K562 (cell line): Measurements from ENCODE around the gene KAZALD1. TPM values are rescaled to one million over a fixed set of nuclear protein-coding genes. Genes with fewer than 3 reads are reported as not detected.

Experiments used
- ATAC-seq: fragments of 200-7000 bp; cut with Tn5 transposase; 3 replicates; pipeline ENCODE4 v1.9.1; 2020; ENCODE audit warnings: moderate library complexity
- BruUV-seq: library from RNA; stranded (reverse); fragments of 400-500 nt; replicated peaks from 2 replicates; lab custom pipeline; 2021; lab: Mats Ljungman, UMichigan
- CTCF ChIA-PET: fragments of 300-600 bp; formaldehyde crosslinking; extraction: SDS; loops from one replicate; lab custom pipeline; 2021; ENCODE audit warnings: low intra/inter-chr PET ratio; lab: Yijun Ruan, JAX
- POLR2A ChIA-PET: fragments of 300-600, 350-650 bp; sonication (Branson Sonifier 250); formaldehyde crosslinking; extraction: SDS; loops from one replicate; lab custom pipeline; 2021; ENCODE audit warnings: antibody characterized with exemption, inconsistent platforms; lab: Yijun Ruan, JAX
- DNase-seq, 4 experiments: peaks; one replicate each; pipeline versions ENCODE4 v3.0.0 to v3.0.0-alpha.2; 2011 to 2018; ENCODE audit warnings: low spot score in 3 of 4, mixed read lengths in 3 of 4; ENCODE audit errors: extremely low read depth in 1 of 4
- FAIRE-seq: peaks from 2 replicates; lab custom pipeline; 2011; peaks lifted over from hg19 to GRCh38; lab: Jason Lieb, UNC
- H2AFZ ChIP-seq: 2 replicates; pipeline ENCODE4 v1.6.0; 2011; ENCODE audit warnings: low read depth, low read length, control low read depth, inconsistent platforms
- H3K27ac ChIP-seq: fragments of 200-600 bp; 3 replicates; pipeline ENCODE4 v1.8.0; 2011; ENCODE audit warnings: low read depth, mild to moderate bottlenecking, control low read depth, inconsistent platforms, low read length, moderate library complexity, mixed read lengths; ENCODE audit errors: extremely low read depth
- H3K27me3 ChIP-seq, 2 experiments: fragments of 300-600 bp in 1 of 2; 2 replicates in 1 of 2; 3 replicates in 1 of 2; pipeline versions ENCODE4 v1.6.0 to v1.8.0; 2011; ENCODE audit warnings: inconsistent platforms in 2 of 2, low read length in 2 of 2, mild to moderate bottlenecking in 1 of 2, mixed read lengths in 1 of 2, moderate library complexity in 1 of 2; ENCODE audit not compliant: control insufficient read depth in 2 of 2, insufficient read depth in 2 of 2
- H3K36me3 ChIP-seq: fragments of 300-600 bp; 3 replicates; pipeline ENCODE4 v1.8.0; 2011; ENCODE audit warnings: mild to moderate bottlenecking, low read length, inconsistent platforms; ENCODE audit not compliant: control insufficient read depth, insufficient read depth
- H3K4me1 ChIP-seq, 2 experiments: fragments of 200-600 bp in 1 of 2; replicated peaks in 1 of 2; 2 replicates in 1 of 2; 3 replicates in 1 of 2; pipeline versions ENCODE4 v1.5.1 to v1.8.0; 2011; ENCODE audit warnings: inconsistent platforms in 2 of 2, low read length in 2 of 2, mild to moderate bottlenecking in 1 of 2, mixed read lengths in 1 of 2, moderate library complexity in 1 of 2; ENCODE audit not compliant: control insufficient read depth in 2 of 2, insufficient read depth in 2 of 2
- H3K4me2 ChIP-seq: 2 replicates; pipeline ENCODE4 v1.6.1; 2011; ENCODE audit warnings: low read length, control low read depth, inconsistent platforms, mixed read lengths; ENCODE audit not compliant: insufficient read depth
- H3K4me3 ChIP-seq: fragments of 200-600 bp; sonication (generic), shearing (Covaris generic); 2 replicates; pipeline ENCODE4 v1.5.1; 2016; ENCODE audit warnings: control low read depth, inconsistent platforms
- H3K79me2 ChIP-seq: fragments of 200-600 bp; 3 replicates; pipeline ENCODE4 v1.8.0; 2011; ENCODE audit warnings: low read length, inconsistent platforms; ENCODE audit not compliant: control insufficient read depth, insufficient read depth
- H3K9ac ChIP-seq, 2 experiments: 2 replicates each; pipeline versions ENCODE4 v1.6.0 to v1.6.1; 2011; ENCODE audit warnings: low read depth in 2 of 2, low read length in 2 of 2, control low read depth in 1 of 2, inconsistent platforms in 1 of 2, mild to moderate bottlenecking in 1 of 2, mixed read lengths in 1 of 2; ENCODE audit not compliant: insufficient read depth in 1 of 2
- H3K9me1 ChIP-seq: one replicate; pipeline ENCODE4 v1.6.0; 2011; ENCODE audit warnings: inconsistent platforms, mild to moderate bottlenecking, low read length, moderate library complexity; ENCODE audit not compliant: control insufficient read depth, insufficient read depth
- H3K9me3 ChIP-seq: replicated peaks from 2 replicates; pipeline ENCODE4 v1.5.1; 2011; ENCODE audit warnings: low read depth, low read length, inconsistent platforms; ENCODE audit not compliant: control insufficient read depth, insufficient read depth
- H4K20me1 ChIP-seq: replicated peaks from 2 replicates; pipeline ENCODE4 v1.6.1; 2011; ENCODE audit warnings: low read length, inconsistent platforms, mixed read lengths; ENCODE audit not compliant: control insufficient read depth, insufficient read depth
- HNRNPK ChIP-seq: fragments of 200-400 bp; formaldehyde crosslinking; IDR thresholded peaks from one replicate; pipeline ENCODE4 v1.6.1; 2018; ENCODE audit warnings: mild to moderate bottlenecking, low read depth, low read length; ENCODE audit not compliant: poor library complexity, severe bottlenecking
- MIER1 ChIP-seq: fragments of 450-650 bp; IDR thresholded peaks from 2 replicates; pipeline ENCODE4 v1.6.1; 2016; ENCODE audit warnings: antibody characterized with exemption, mild to moderate bottlenecking, low read depth
- NR4A1 ChIP-seq, 2 experiments: fragments of 250-450 bp in 1 of 2; fragments of 450-650 bp in 1 of 2; sonication (Bioruptor Pico) in 1 of 2; IDR thresholded peaks; 2 replicates each; pipeline versions ENCODE4 v1.4.0 to v1.6.1; 2016 to 2020; ENCODE audit warnings: mild to moderate bottlenecking in 2 of 2, missing compliant biosample characterization in 1 of 2, missing genetic modification characterization in 1 of 2, moderate library complexity in 1 of 2
- SMARCC2 ChIP-seq: fragments of 450-650 bp; IDR thresholded peaks from 2 replicates; pipeline ENCODE4 v1.6.1; 2017; ENCODE audit warnings: antibody characterized with exemption, moderate library complexity, mild to moderate bottlenecking, low read depth
- SNRNP70 ChIP-seq: fragments of 200-400 bp; formaldehyde crosslinking; optimal IDR thresholded peaks from 2 replicates; pipeline ENCODE3; 2017; ENCODE audit warnings: low read depth, low read length
- SPI1 ChIP-seq: IDR thresholded peaks from 2 replicates; pipeline ENCODE4 v1.6.1; 2011; ENCODE audit warnings: low read depth, low read length, control low read depth, borderline replicate concordance
- ZBTB17 ChIP-seq: fragments of 450-650 bp; formaldehyde crosslinking; IDR thresholded peaks from 2 replicates; pipeline ENCODE4 v1.4.0; 2020; ENCODE audit warnings: mild to moderate bottlenecking
- ZFPM2 ChIP-seq: fragments of 250-450 bp; sonication (Bioruptor Pico); IDR thresholded peaks from 2 replicates; pipeline ENCODE4 v1.5.1; 2022; ENCODE audit warnings: mild to moderate bottlenecking
- ZNF282 ChIP-seq: sonication (generic); formaldehyde crosslinking; IDR thresholded peaks from 2 replicates; pipeline ENCODE4 v1.8.1; 2023; ENCODE audit warnings: missing genetic modification reagents
- ZNF707 ChIP-seq: fragments of 250-450 bp; sonication (Bioruptor Pico); conservative IDR thresholded peaks from 2 replicates; pipeline ENCODE4 v1.8.0; 2022; ENCODE audit warnings: inconsistent platforms, mild to moderate bottlenecking, moderate library complexity
- ZSCAN29 ChIP-seq: fragments of 450-650 bp; IDR thresholded peaks from 2 replicates; pipeline ENCODE4 v1.6.1; 2017
- WGBS: fragments of 100-300 bp; shearing (Covaris generic); methylation state at CpG from one replicate; pipeline ENCODE4 v1.1.6; 2016; ENCODE audit warnings: low coverage, mixed read lengths; ENCODE audit not compliant: insufficient coverage; ENCODE audit errors: missing lambda C conversion rate; 5-methylcytosine and 5-hydroxymethylcytosine counted together
- in situ Hi-C: fragments of 300-500 bp; cut with MboI; formaldehyde crosslinking; loops from 4 replicates; pipeline ENCODE4 v1.15.0; 2018; ENCODE audit warnings: inconsistent platforms, mixed read lengths
- intact Hi-C: fragments of 100-400 bp; cut with micrococcal nuclease; formaldehyde crosslinking; loops from 2 replicates; pipeline ENCODE4 v1.14.2; 2022
- polyA plus RNA-seq, 8 experiments: library from polyadenylated mRNA; depleted of rRNA in 4 of 8; stranded (reverse) in 5 of 8; unstranded in 3 of 8; fragments of >200 nt; fragmentation: Nextera tagmentation in 2 of 8; fragmentation: Illumina TruSeq in 1 of 8; extraction: Ambion mirVana in 2 of 8; extraction: Trizol in 1 of 8; gene quantifications; 2 replicates each; pipeline versions ENCODE4 v1.2.1 to v1.2.3, GENCODE V29; 2011 to 2014; ENCODE audit warnings: inconsistent platforms in 1 of 8, missing spikeins in 1 of 8
- total RNA-seq, 7 experiments: library from RNA; depleted of rRNA in 6 of 7; stranded (reverse); fragments of >200 nt in 6 of 7; fragmentation: Illumina TruSeq in 2 of 7; extraction: Trizol in 2 of 7; gene quantifications; 2 replicates each; pipeline versions ENCODE4 v1.2.1 to v1.2.3, GENCODE V29; 2011 to 2021; ENCODE audit warnings: low replicate concordance in 1 of 7
- TF ChIP-seq, protein P1 (sequence below): fragments of 450-650 bp; formaldehyde crosslinking; IDR thresholded peaks from 2 replicates; pipeline ENCODE4 v1.4.0; 2020; ENCODE audit warnings: mild to moderate bottlenecking, moderate library complexity
- TF ChIP-seq, protein P2 (sequence below): fragments of 450-650 bp; IDR thresholded peaks from 2 replicates; pipeline ENCODE4 v1.6.1; 2016; ENCODE audit warnings: missing biosample characterization, missing genetic modification characterization
- TF ChIP-seq, protein P3 (sequence below): IDR thresholded peaks from 3 replicates; pipeline ENCODE4 v1.6.1; 2011; ENCODE audit warnings: borderline replicate concordance, mild to moderate bottlenecking, moderate library complexity; ENCODE audit not compliant: insufficient read length; ENCODE audit errors: extremely low read depth
- TF ChIP-seq, protein P4 (sequence below), 2 experiments: fragments of 450-650 bp in 1 of 2; sonication (generic) in 1 of 2; formaldehyde crosslinking in 1 of 2; IDR thresholded peaks in 1 of 2; conservative IDR thresholded peaks in 1 of 2; 2 replicates each; pipeline versions ENCODE4 v1.6.1 to v1.8.1; 2016 to 2023; ENCODE audit warnings: mild to moderate bottlenecking in 2 of 2, moderate library complexity in 2 of 2, inconsistent platforms in 1 of 2, missing genetic modification reagents in 1 of 2

The KAZALD1 gene
- total and polyA plus RNA-seq, 9 of the 15 experiments (the other 6 are each of a cell fraction or from before 2014, with no cell fraction given) = 0.15 to 10.0 (median 4.9) TPM

DNA sequence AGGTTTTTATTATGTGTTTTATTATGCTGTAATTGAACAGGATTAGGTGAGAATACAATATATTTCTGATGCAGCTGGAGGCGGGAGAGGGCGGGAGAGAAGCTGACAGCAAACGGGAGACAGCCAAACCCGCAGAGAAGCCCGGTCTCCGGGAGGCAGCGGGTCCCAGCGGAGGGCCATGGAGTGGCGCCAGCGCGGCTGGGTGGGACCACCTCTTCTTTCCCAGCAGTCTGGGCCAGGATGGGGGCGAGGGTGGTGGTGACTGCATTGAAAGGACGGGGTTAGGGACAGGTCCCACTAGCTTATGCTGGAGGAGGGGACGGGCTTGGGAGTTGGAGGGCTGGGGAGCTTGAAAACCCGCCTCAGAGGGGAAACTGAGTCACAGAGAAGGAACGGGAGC is 14.5 kb upstream of the KAZALD1 start:
- CTCF ChIA-PET = no interaction called here
- no peak for TF ChIP-seq ZNF282 (CRISPR knock-in tag)
- TF ChIP-seq, protein P1, sequence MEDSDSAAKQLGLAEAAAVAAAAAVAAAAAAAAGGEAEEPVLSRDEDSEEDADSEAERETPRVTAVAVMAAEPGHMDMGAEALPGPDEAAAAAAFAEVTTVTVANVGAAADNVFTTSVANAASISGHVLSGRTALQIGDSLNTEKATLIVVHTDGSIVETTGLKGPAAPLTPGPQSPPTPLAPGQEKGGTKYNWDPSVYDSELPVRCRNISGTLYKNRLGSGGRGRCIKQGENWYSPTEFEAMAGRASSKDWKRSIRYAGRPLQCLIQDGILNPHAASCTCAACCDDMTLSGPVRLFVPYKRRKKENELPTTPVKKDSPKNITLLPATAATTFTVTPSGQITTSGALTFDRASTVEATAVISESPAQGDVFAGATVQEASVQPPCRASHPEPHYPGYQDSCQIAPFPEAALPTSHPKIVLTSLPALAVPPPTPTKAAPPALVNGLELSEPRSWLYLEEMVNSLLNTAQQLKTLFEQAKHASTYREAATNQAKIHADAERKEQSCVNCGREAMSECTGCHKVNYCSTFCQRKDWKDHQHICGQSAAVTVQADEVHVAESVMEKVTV (CRISPR knock-in tag) = no peak
- TF ChIP-seq ZBTB17 = no peak
- TF ChIP-seq MIER1 = no peak
- TF ChIP-seq ZFPM2 = no peak
- TF ChIP-seq SNRNP70 = no peak
- TF ChIP-seq, protein P2, sequence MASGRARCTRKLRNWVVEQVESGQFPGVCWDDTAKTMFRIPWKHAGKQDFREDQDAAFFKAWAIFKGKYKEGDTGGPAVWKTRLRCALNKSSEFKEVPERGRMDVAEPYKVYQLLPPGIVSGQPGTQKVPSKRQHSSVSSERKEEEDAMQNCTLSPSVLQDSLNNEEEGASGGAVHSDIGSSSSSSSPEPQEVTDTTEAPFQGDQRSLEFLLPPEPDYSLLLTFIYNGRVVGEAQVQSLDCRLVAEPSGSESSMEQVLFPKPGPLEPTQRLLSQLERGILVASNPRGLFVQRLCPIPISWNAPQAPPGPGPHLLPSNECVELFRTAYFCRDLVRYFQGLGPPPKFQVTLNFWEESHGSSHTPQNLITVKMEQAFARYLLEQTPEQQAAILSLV (tag) = no peak
- TF ChIP-seq, protein P3, sequence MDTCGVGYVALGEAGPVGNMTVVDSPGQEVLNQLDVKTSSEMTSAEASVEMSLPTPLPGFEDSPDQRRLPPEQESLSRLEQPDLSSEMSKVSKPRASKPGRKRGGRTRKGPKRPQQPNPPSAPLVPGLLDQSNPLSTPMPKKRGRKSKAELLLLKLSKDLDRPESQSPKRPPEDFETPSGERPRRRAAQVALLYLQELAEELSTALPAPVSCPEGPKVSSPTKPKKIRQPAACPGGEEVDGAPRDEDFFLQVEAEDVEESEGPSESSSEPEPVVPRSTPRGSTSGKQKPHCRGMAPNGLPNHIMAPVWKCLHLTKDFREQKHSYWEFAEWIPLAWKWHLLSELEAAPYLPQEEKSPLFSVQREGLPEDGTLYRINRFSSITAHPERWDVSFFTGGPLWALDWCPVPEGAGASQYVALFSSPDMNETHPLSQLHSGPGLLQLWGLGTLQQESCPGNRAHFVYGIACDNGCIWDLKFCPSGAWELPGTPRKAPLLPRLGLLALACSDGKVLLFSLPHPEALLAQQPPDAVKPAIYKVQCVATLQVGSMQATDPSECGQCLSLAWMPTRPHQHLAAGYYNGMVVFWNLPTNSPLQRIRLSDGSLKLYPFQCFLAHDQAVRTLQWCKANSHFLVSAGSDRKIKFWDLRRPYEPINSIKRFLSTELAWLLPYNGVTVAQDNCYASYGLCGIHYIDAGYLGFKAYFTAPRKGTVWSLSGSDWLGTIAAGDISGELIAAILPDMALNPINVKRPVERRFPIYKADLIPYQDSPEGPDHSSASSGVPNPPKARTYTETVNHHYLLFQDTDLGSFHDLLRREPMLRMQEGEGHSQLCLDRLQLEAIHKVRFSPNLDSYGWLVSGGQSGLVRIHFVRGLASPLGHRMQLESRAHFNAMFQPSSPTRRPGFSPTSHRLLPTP = no peak
- no peak for TF ChIP-seq NR4A1 (CRISPR knock-in tag; IDR thresholded peaks at IDR 0.05)
- no peak for TF ChIP-seq NR4A1 (tag; IDR thresholded peaks at IDR 0.05)
- no peak for TF ChIP-seq ZNF707 (CRISPR knock-in tag)
- no peak for TF ChIP-seq SMARCC2
- no peak for TF ChIP-seq HNRNPK
- no peak for TF ChIP-seq ZSCAN29
- TF ChIP-seq, protein P4, sequence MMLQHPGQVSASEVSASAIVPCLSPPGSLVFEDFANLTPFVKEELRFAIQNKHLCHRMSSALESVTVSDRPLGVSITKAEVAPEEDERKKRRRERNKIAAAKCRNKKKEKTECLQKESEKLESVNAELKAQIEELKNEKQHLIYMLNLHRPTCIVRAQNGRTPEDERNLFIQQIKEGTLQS (IDR thresholded peaks at IDR 0.05) = no peak
- TF ChIP-seq, protein P4 (CRISPR knock-in tag; conservative IDR thresholded peaks at IDR 0.05) = no peak
- no peak for TF ChIP-seq SPI1

More for the DNA sequence above, 14.5 kb upstream of the KAZALD1 start:
- Histone ChIP-seq H3K36me3 (no peaks in the 10 kb centered on the region), H3K4me2 (no peak overlapping the region), H3K4me3 (no peak overlapping the region), H2AFZ (no peak overlapping the region), H4K20me1 (no peaks in the 10 kb centered on the region), H3K4me1 (peaks cover 11 to 34% of the 10 kb centered on the region in 2 experiments), H3K9me3 (no peaks in the 10 kb centered on the region), H3K9ac (no peak overlapping the region), H3K27ac (no peak overlapping the region), H3K9me1 (no peaks in the 10 kb centered on the region), H3K79me2 (no peaks in the 10 kb centered on the region), H3K27me3 (no peaks in the 10 kb centered on the region)
- BruUV-seq = no TSS peak
- in situ Hi-C loops = no loop called here
- FAIRE-seq = no peak
- 74% methylated on average over 5 of the region's 16 CpGs for WGBS
- DNase-seq = no peak
- POLR2A ChIA-PET = interaction anchor here (1.7 kb wide), 1 partner anchor 49 kb away, joined by 5 read pairs; no protein-coding TSS in a partner anchor
- ATAC-seq = no peak
- intact Hi-C loops = no loop called here
